A673 (cell line): Measurements from ENCODE around the gene CAMK2G. TPM values are rescaled to one million over a fixed set of nuclear protein-coding genes. Genes with fewer than 3 reads are reported as not detected.

Source experiments
- BruUV-seq: library from RNA; stranded (reverse); fragments of 400-500 nt; replicated peaks from 2 replicates; lab custom pipeline; 2021; lab: Mats Ljungman, UMichigan
- CTCF ChIA-PET: fragments of 300-600 bp; sonication (Branson Sonifier 250); formaldehyde crosslinking; loops from one replicate; lab custom pipeline; 2022; ENCODE audit warnings: antibody characterized with exemption; lab: Charles Lee
- POLR2A ChIA-PET: fragments of 300-600 bp; sonication (Branson Sonifier 250); formaldehyde crosslinking; loops from one replicate; lab custom pipeline; 2022; ENCODE audit warnings: antibody characterized with exemption; ENCODE audit not compliant: low non-redundant PET; lab: Charles Lee
- DNase-seq: peaks from one replicate; pipeline ENCODE4 v3.0.0-alpha.2; 2015; ENCODE audit warnings: low spot score
- H3K27ac ChIP-seq: fragments of 200-600 bp; sonication (generic); 2 replicates; pipeline ENCODE4 v1.5.1; 2016; ENCODE audit warnings: mixed run types, low read depth, mild to moderate bottlenecking, mixed read lengths, antibody characterized with exemption, low read length; ENCODE audit not compliant: poor library complexity, severe bottlenecking
- H3K27me3 ChIP-seq: fragments of 200-600 bp; sonication (generic); replicated peaks from 2 replicates; pipeline ENCODE4 v1.6.1; 2017; ENCODE audit warnings: mixed run types, low read depth, mild to moderate bottlenecking, mixed read lengths, antibody characterized with exemption, low read length; ENCODE audit not compliant: insufficient read depth, poor library complexity
- H3K36me3 ChIP-seq: fragments of 200-600 bp; sonication (generic); 2 replicates; pipeline ENCODE4 v1.6.1; 2016; ENCODE audit warnings: mixed run types, mild to moderate bottlenecking, mixed read lengths, antibody characterized with exemption, low read length; ENCODE audit not compliant: insufficient read depth, poor library complexity, severe bottlenecking
- H3K4me1 ChIP-seq: fragments of 200-600 bp; sonication (generic); 2 replicates; pipeline ENCODE4 v1.6.1; 2017; ENCODE audit warnings: mixed run types, mild to moderate bottlenecking, mixed read lengths, antibody characterized with exemption, low read length; ENCODE audit not compliant: insufficient read depth, poor library complexity, severe bottlenecking
- H3K4me3 ChIP-seq: fragments of 200-600 bp; sonication (generic); 2 replicates; pipeline ENCODE4 v1.5.1; 2016; ENCODE audit warnings: low read depth, mixed run types, mild to moderate bottlenecking, mixed read lengths, low read length; ENCODE audit not compliant: poor library complexity, severe bottlenecking
- H3K9me3 ChIP-seq: fragments of 200-600 bp; sonication (generic); 2 replicates; pipeline ENCODE4 v1.6.1; 2016; ENCODE audit warnings: mixed run types, low read depth, mild to moderate bottlenecking, mixed read lengths, antibody characterized with exemption, low read length; ENCODE audit not compliant: poor library complexity, severe bottlenecking
- CTCF ChIP-seq: fragments of 300-800, 200-600 bp; sonication (generic); conservative IDR thresholded peaks from 2 replicates; pipeline ENCODE4 v1.5.1; 2017; ENCODE audit warnings: low read depth, mild to moderate bottlenecking, antibody characterized with exemption, low read length, moderate library complexity, mixed read lengths
- EZH2 ChIP-seq: fragments of 200-600 bp; sonication (generic); IDR thresholded peaks from 2 replicates; pipeline ENCODE4 v1.6.1; 2017; ENCODE audit warnings: borderline replicate concordance, low read depth, mild to moderate bottlenecking, mixed read lengths, antibody characterized with exemption, low read length; ENCODE audit not compliant: poor library complexity, severe bottlenecking
- intact Hi-C: fragments of 100-400 bp; cut with micrococcal nuclease; formaldehyde crosslinking; loops from one replicate; pipeline ENCODE4 v1.10.0; 2022; ENCODE audit not compliant: unreplicated experiment
- total RNA-seq: library from RNA; stranded (reverse); gene quantifications from 2 replicates; pipeline ENCODE4 v1.2.3, GENCODE V29; 2021

CAMK2G gene
- total RNA-seq, 1 experiment from 2014 or later = 32.7 TPM

- BruUV-seq = no TSS peak
- ChIA-PET POLR2A (no interaction called here), CTCF (no interaction called here)
- DNase-seq = no peak
- H3K36me3 ChIP-seq = peaks cover 8% of the 10 kb centered on the region
- no peak overlapping the region for H3K27ac ChIP-seq
- intact Hi-C loops = no loop called here
- no peak for TF ChIP-seq EZH2
- TF ChIP-seq CTCF = no peak
- H3K4me3 ChIP-seq = no peak overlapping the region
- H3K27me3 ChIP-seq = no peaks in the 10 kb centered on the region
- no peaks in the 10 kb centered on the region for H3K4me1 ChIP-seq
- no peaks in the 10 kb centered on the region for H3K9me3 ChIP-seq
Measured at GRCh38 chr10:73865459-73866442, 8.6 kb downstream of the CAMK2G start.

- Histone ChIP-seq H3K36me3 (peaks cover 12% of the 10 kb centered on the region), H3K4me3 (no peak overlapping the region), H3K9me3 (no peaks in the 10 kb centered on the region), H3K27ac (no peak overlapping the region), H3K4me1 (no peaks in the 10 kb centered on the region), H3K27me3 (no peaks in the 10 kb centered on the region)
- ChIA-PET POLR2A (no interaction called here), CTCF (no interaction called here)
- no TSS peak for BruUV-seq
- DNase-seq = no peak
- no peak for TF ChIP-seq CTCF
- no peak for TF ChIP-seq EZH2
- intact Hi-C loops = no loop called here
Measured at GRCh38 chr10:73865107-73865458, 9.3 kb downstream of the CAMK2G start.

GRCh38 chr10:73864229-73864628 is 10.1 kb downstream of the CAMK2G start:
- ChIA-PET POLR2A (no interaction called here), CTCF (no interaction called here)

More at GRCh38 chr10:73864229-73864628, 10.1 kb downstream of the CAMK2G start:
- Histone ChIP-seq H3K36me3 (peaks cover 14% of the 10 kb centered on the region), H3K27me3 (no peaks in the 10 kb centered on the region), H3K9me3 (no peaks in the 10 kb centered on the region), H3K27ac (no peak overlapping the region), H3K4me1 (no peaks in the 10 kb centered on the region), H3K4me3 (no peak overlapping the region)
- no TSS peak for BruUV-seq
- DNase-seq = no peak
- TF ChIP-seq CTCF (no peak), EZH2 (no peak)
- intact Hi-C loops = no loop called here
